H1 (cell line): ENCODE measurements around the gene MAGOH. TPM values are rescaled to one million over a fixed set of nuclear protein-coding genes. Genes with fewer than 3 reads are reported as not detected.

Experiments used
- polyA plus RNA-seq, 7 experiments: library from polyadenylated mRNA; depleted of rRNA in 3 of 7; stranded (reverse) in 5 of 7; unstranded in 2 of 7; fragments of >200 nt in 5 of 7; fragments of 200-250 nt in 2 of 7; gene quantifications; 1 replicate in 5 of 7; 2 replicates in 1 of 7; 4 replicates in 1 of 7; pipeline versions ENCODE4 v1.2.1 to v1.2.3, GENCODE V29; 2011 to 2013; ENCODE audit warnings: missing spikeins in 2 of 7, mixed read lengths in 2 of 7
- total RNA-seq: library from RNA; stranded (reverse); fragmentation: NEBNext Ultra II Directional; extraction: Animal tissue kit (Norgen Biotek cat#: 25700); gene quantifications from 2 replicates; pipeline ENCODE4 v1.2.1, GENCODE V29; 2021

MAGOH gene
- total and polyA plus RNA-seq, 2 of the 8 experiments (the other 6 are each of a cell fraction or from before 2014, with no cell fraction given), result 46.9 to 74.3 TPM

Other genes starting within 250 kb of the MAGOH start
- 0.11 and 0.17 TPM in 2 replicates for gene PODN, start 176.3 kb downstream of the MAGOH start, total RNA-seq
- 0.17 and 0.63 TPM in 2 replicates for gene PODN, start 176.3 kb downstream of the MAGOH start, polyA plus RNA-seq (2011; rRNA removed)
- not detected in 2 replicates for gene SLC1A7, start 95.9 kb downstream of the MAGOH start, total RNA-seq
- gene SLC1A7, start 95.9 kb downstream of the MAGOH start, polyA plus RNA-seq (2011; rRNA removed), result 0.03 TPM in 1 of 2 replicates, not detected in the other
- 21.6 and 23.9 TPM in 2 replicates for gene CPT2, start 41.7 kb downstream of the MAGOH start, total RNA-seq
- gene CPT2, start 41.7 kb downstream of the MAGOH start, polyA plus RNA-seq (2011; rRNA removed), result 25.5 and 29.9 TPM in 2 replicates
- 46.5 and 46.8 TPM in 2 replicates for gene CZIB, start 17.9 kb downstream of the MAGOH start, total RNA-seq
- 36.1 and 48.0 TPM in 2 replicates for gene CZIB, start 17.9 kb downstream of the MAGOH start, polyA plus RNA-seq (2011; rRNA removed)
- gene LRP8, start 89.6 kb upstream of the MAGOH start, total RNA-seq, result 66.4 and 68.1 TPM in 2 replicates
- gene LRP8, start 89.6 kb upstream of the MAGOH start, polyA plus RNA-seq (2011; rRNA removed), result 63.2 and 74.6 TPM in 2 replicates
- gene DMRTB1, start 220.9 kb upstream of the MAGOH start, total RNA-seq, result 0.17 and 0.35 TPM in 2 replicates
- gene DMRTB1, start 220.9 kb upstream of the MAGOH start, polyA plus RNA-seq (2011; rRNA removed), result 0.06 and 0.22 TPM in 2 replicates